GM18867 (cell line): Measurements from ENCODE around the gene ATP2B1.
A peak's percentile ranks its signal among the peaks of the same experiment; 100 is the strongest.

Source experiments
- ATAC-seq: cut with Tn5 transposase; IDR thresholded peaks from one replicate; pipeline ENCODE4 v1.9.1; 2021; ENCODE audit warnings: mild to moderate bottlenecking, moderate library complexity; ENCODE audit not compliant: unreplicated experiment

The ATP2B1 gene

GRCh38 chr12:89603678-89604077, 105.0 kb downstream of the ATP2B1 start:
- no peak for ATAC-seq

GRCh38 chr12:89597770-89598169, 110.9 kb downstream of the ATP2B1 start:
- peak; percentile 58 for ATAC-seq

- no peak for ATAC-seq
These were observed 111.4 kb downstream of the ATP2B1 start for GRCh38 chr12:89597210-89597609.

GRCh38 chr12:89593873-89594272, 114.8 kb downstream of the ATP2B1 start:
- ATAC-seq = no peak

GRCh38 chr12:89593233-89593632, 115.4 kb downstream of the ATP2B1 start:
- no peak for ATAC-seq

GRCh38 chr12:89589753-89590152, 118.9 kb downstream of the ATP2B1 start:
- no peak for ATAC-seq

GRCh38 chr12:89578499-89578898, 130.1 kb downstream of the ATP2B1 start:
- no peak for ATAC-seq

- ATAC-seq = no peak
These were observed 131.9 kb downstream of the ATP2B1 start for GRCh38 chr12:89576572-89577220.

GRCh38 chr12:89575374-89575773, 133.3 kb downstream of the ATP2B1 start:
- no peak for ATAC-seq

GRCh38 chr12:89574736-89575208, 133.9 kb downstream of the ATP2B1 start:
- no peak for ATAC-seq

GRCh38 chr12:89573051-89573810, 135.4 kb downstream of the ATP2B1 start:
- ATAC-seq = no peak

- ATAC-seq = no peak
These were observed 137.0 kb downstream of the ATP2B1 start for GRCh38 chr12:89571491-89572195.

GRCh38 chr12:89568484-89568883, 140.2 kb downstream of the ATP2B1 start:
- ATAC-seq = no peak

GRCh38 chr12:89567691-89568239, 140.9 kb downstream of the ATP2B1 start:
- ATAC-seq = no peak

- peak; percentile 57 for ATAC-seq
These were observed 142.0 kb downstream of the ATP2B1 start for GRCh38 chr12:89566615-89567014.

- no peak for ATAC-seq
These were observed 143.6 kb downstream of the ATP2B1 start for GRCh38 chr12:89565002-89565401.

- no peak for ATAC-seq
These were observed 148.9 kb downstream of the ATP2B1 start for GRCh38 chr12:89559753-89560152.

GRCh38 chr12:89556976-89557375, 151.7 kb downstream of the ATP2B1 start:
- no peak for ATAC-seq

GRCh38 chr12:89552376-89552775, 156.3 kb downstream of the ATP2B1 start:
- no peak for ATAC-seq

- no peak for ATAC-seq
These were observed 156.9 kb downstream of the ATP2B1 start for GRCh38 chr12:89551747-89552146.

GRCh38 chr12:89547101-89547500, 161.5 kb downstream of the ATP2B1 start:
- no peak for ATAC-seq
